ENCODE results near the gene DHX8.

- TF ChIP-seq CTCF (conservative IDR thresholded peaks at IDR 0.05; ENCODE audit: low read length) (no peak), EZH2phosphoT487 (IDR thresholded peaks at IDR 0.05; ENCODE audit: borderline replicate concordance) (no peak)
Observed at GRCh38 chr17:43559161-43559816, 75.5 kb downstream of the DHX8 start.

Measured in Loucy (cell line).